ENCODE measurements around the gene SMDT1. TPM values are rescaled to one million over a fixed set of nuclear protein-coding genes. Genes with fewer than 3 reads are reported as not detected.

The SMDT1 gene
- 2.7 and 4.2 TPM in 2 replicates for total RNA-seq

GRCh38 chr22:42079319-42080251 is at the start of gene SMDT1:
TSS of gene SMDT1 (plus strand) at chr22:42079700. CDS start at chr22:42079769, 69 bp downstream.

GRCh38 chr22:42070517-42071422 is 8.7 kb upstream of the SMDT1 start, which contains the start of gene NAGA:
TSS of gene NAGA (minus strand) at chr22:42070812. CDS start at chr22:42070297, 515 bp downstream.

GRCh38 chr22:42074132-42074811 is 5.2 kb upstream of the SMDT1 start, which contains the start of gene PHETA2:
TSS of gene PHETA2 (plus strand) at chr22:42074248. CDS start at chr22:42077294, 3,046 bp downstream.

GRCh38 chr22:42090596-42091454 is 11.3 kb downstream of the SMDT1 start, which contains the start of gene NDUFA6:
TSS of gene NDUFA6 (minus strand) at chr22:42090772. CDS start at chr22:42090744, 28 bp downstream.

GRCh38 chr22:42130639-42131431 is 51.3 kb downstream of the SMDT1 start, which contains the start of gene CYP2D6:
TSS of gene CYP2D6 (minus strand) at chr22:42130810. CDS start at chr22:42130791, 19 bp downstream.

Other genes starting within 250 kb of the SMDT1 start
- 99.9 and 103 TPM in 2 replicates for gene SREBF2, start 246.6 kb upstream of the SMDT1 start, total RNA-seq
- gene SHISA8, start 164.6 kb upstream of the SMDT1 start, total RNA-seq = not detected in 2 replicates
- gene TNFRSF13C, start 152.9 kb upstream of the SMDT1 start, total RNA-seq = under 0.01 and 0.15 TPM in 2 replicates
- gene CENPM, start 132.5 kb upstream of the SMDT1 start, total RNA-seq = 42.2 and 49.5 TPM in 2 replicates
- under 0.01 and 0.15 TPM in 2 replicates for gene SEPTIN3, start 110.3 kb upstream of the SMDT1 start, total RNA-seq
- gene WBP2NL, start 80.9 kb upstream of the SMDT1 start, total RNA-seq = not detected in 2 replicates
- gene NAGA, start 8.9 kb upstream of the SMDT1 start, total RNA-seq = 39.2 and 40.7 TPM in 2 replicates
- gene PHETA2, start 5.5 kb upstream of the SMDT1 start, total RNA-seq = 16.8 TPM in 2 replicates
- gene NDUFA6, start 11.1 kb downstream of the SMDT1 start, total RNA-seq = 92.3 and 94.0 TPM in 2 replicates
- gene CYP2D6, start 51.1 kb downstream of the SMDT1 start, total RNA-seq = 0.15 and 0.17 TPM in 2 replicates
- gene TCF20, start 191.0 kb downstream of the SMDT1 start, total RNA-seq = 22.4 and 23.2 TPM in 2 replicates